AG09309 (cell line): ENCODE data around the gene AHNAK.

ENCODE experiments used
- DNase-seq: peaks from one replicate; pipeline ENCODE4 v3.0.0-alpha.2; 2010; ENCODE audit warnings: low read depth
- H3K4me3 ChIP-seq: 2 replicates; pipeline ENCODE4 v1.5.1; 2011; ENCODE audit warnings: mild to moderate bottlenecking, low read depth, low read length, moderate library complexity; ENCODE audit not compliant: control insufficient read depth
- TF ChIP-seq, protein P1 (sequence below): IDR thresholded peaks from 2 replicates; pipeline ENCODE4 v1.5.1; 2011; ENCODE audit warnings: mild to moderate bottlenecking, low read depth, low read length, inconsistent platforms; ENCODE audit not compliant: insufficient read depth, control insufficient read depth; ENCODE audit errors: missing control alignments

The AHNAK gene

DNA sequence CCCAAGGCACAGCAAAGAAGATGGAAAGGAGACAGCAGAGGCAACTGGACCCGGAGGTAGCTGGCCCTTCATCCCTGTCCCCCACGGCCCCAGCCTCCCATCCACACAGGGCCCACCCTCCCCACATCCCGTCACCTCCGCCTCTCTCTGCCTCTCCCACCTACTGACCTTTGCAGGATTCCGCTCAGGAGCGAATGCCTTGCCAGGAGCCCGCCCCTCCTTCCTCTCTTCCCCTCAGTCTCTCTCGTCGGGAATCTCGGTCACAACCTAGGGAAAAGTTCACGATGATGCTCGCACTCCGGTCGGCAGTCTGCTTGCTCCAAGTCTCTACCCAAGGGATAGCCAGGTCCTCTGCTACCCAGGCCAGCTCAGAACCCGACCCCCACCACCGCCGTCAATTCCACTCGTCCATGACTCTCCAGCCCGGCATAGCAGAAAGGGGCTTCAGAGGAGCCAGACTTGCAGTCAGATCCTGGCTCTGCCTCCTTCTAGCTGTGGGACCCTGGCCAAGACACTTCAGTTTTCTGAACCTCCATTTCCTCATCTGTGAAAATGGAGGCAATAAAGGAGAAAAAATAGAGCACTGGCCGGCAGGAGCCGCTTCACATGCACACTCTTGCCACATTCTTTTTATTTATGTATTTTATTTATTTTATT is 10.2 kb downstream of the AHNAK start:
- TF ChIP-seq, protein P1, sequence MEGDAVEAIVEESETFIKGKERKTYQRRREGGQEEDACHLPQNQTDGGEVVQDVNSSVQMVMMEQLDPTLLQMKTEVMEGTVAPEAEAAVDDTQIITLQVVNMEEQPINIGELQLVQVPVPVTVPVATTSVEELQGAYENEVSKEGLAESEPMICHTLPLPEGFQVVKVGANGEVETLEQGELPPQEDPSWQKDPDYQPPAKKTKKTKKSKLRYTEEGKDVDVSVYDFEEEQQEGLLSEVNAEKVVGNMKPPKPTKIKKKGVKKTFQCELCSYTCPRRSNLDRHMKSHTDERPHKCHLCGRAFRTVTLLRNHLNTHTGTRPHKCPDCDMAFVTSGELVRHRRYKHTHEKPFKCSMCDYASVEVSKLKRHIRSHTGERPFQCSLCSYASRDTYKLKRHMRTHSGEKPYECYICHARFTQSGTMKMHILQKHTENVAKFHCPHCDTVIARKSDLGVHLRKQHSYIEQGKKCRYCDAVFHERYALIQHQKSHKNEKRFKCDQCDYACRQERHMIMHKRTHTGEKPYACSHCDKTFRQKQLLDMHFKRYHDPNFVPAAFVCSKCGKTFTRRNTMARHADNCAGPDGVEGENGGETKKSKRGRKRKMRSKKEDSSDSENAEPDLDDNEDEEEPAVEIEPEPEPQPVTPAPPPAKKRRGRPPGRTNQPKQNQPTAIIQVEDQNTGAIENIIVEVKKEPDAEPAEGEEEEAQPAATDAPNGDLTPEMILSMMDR: no peak
- H3K4me3 ChIP-seq: no peak overlapping the region
- DNase-seq: no peak

DNA sequence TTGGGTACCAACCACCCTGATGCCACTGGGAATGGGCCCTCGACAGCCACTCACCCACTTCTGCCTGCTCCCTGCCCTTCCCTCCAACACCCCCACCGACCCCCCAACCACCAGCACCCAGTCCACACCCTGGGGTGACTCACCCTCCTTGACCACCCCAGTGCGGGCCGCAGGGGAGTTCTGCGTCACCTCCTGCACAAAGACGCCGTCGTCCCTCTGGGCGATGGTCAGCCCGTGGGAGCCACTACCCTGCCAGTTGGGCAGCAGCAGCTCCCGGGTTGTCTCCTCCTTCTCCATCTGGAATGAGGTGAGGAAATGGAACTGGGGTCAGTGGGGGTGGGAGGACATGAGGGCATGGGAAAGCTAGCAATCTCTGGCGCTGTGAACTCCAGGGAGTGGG is 10.8 kb downstream of the AHNAK start:
- TF ChIP-seq, protein P1: no peak
- H3K4me3 ChIP-seq: no peak overlapping the region
- no peak for DNase-seq

DNA sequence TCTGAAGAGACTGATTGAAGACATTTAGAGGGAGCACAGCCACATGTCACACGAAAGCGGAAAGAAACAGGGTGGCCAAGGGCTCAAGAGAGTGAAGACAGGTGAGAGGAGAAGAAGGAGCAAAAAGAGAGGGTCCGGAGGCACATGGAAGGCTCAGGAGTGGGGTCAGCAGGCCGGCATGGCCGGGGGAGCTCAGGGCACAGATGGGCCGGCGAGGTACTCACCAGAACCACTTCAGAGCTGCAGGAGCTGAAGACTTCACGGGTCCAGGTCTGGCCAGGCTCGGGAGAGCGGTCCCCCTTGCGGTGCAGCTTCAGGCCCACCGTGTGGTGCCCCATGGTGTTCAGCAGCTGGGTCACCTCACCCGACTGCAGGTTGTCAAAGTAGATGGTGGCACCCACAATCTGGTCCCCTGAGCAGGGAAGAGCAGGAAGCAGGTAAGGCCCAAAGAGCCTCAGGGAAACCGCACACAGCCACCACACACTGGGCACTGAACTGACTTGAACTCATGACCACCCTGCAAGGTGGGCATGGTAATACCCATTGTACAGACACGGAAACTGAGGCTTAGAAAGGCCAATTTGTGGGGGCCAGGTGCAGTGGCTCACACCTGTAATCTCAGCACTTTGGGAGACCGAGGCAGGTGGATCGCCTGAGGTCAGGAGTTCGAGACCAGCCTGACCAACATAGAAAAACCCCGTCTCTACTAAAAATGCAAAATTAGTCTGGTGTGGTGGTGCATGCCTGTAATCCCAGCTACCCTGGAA is 11.6 kb downstream of the AHNAK start:
- no peak for DNase-seq
- TF ChIP-seq, protein P1: no peak
- H3K4me3 ChIP-seq: no peak overlapping the region

DNA sequence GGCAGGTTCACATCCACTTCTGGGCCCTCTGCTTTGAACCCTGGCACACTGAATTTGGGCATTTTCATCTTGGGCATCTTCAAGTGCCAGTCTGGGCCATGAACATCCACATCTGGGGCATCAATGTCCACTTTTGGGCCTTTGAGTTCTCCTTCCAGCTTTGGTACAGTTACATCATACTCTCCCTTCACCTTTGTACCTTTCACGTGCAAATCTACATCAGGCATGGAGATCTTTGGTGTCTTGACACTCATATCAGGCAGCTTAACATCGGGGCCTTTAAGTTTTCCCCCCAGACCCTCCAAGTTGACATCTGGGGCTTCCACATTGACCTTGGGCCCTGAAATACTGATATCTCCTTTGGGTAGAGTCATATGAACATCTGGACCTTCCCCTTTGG is 14.5 kb downstream of the AHNAK start:
- DNase-seq: no peak
- no peak overlapping the region for H3K4me3 ChIP-seq
- TF ChIP-seq, protein P1: no peak

DNA sequence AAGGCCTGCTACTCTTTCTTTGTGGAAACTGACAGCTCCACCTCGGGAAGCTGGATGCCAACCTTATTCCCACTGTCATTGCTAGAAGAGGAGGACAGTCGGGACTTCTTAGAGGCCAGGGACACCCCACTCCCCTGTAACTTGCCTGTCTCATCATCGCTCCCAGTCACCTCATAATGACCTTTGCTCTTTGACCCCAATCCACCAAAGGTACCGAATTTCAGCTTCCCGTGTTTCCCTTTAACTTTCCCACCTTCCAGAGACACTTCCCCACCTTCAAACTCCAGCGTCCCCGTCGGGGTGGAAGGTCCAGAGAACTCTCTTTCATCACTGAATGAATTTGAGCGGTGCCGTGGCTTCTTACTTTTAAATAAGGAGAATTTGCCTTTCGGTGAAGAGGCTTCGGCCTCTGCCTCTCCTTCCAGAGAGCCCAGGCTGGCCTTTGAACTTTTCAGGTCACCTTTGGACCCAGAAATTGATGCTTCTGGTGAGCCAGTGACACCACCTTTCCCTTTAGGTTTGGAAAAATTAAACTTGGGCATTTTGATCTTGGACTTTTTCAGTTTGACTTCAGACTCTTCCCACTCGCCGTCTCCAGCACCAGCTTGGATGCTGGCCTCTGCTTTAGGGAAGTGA is 29.8 kb downstream of the AHNAK start:
- no peak overlapping the region for H3K4me3 ChIP-seq
- no peak for DNase-seq
- TF ChIP-seq, protein P1: no peak

DNA sequence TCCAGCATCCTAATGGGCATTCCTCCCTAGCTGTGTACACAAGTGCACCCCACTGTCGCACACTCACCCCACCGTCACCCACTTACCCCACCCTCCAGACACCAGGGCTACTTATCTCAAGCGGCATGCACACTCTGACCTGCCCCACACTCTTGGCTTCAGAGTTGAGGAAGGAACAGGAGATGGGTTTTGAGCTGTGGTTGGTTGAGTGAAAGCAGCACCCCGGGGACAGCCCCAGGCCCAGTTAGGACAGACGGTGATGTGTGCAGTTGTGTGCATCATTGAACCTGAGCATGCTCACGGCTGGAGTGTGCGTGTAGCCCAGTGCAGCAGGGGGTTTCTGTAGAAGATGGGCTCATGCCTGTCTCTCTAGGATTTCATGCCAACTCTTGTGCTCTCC is 32.5 kb downstream of the AHNAK start:
- H3K4me3 ChIP-seq: no peak overlapping the region
- DNase-seq: no peak
- TF ChIP-seq, protein P1: no peak
